Activated CD4-positive, alpha-beta T cell treated with anti-CD3 and anti-CD28 coated beads, Interleukin-10, Interleukin-2, amounts not matched to agents 100 ng/mL and 50 ng/mL, durations not matched to agents 16 hours and 8 hours (primary cell): ENCODE results near the gene QRSL1.
"Not testable (repeated sequence)": the region's sequence is repeated elsewhere in the genome, so short reads cannot be mapped to it uniquely, and the experiment has no call there.

Source experiments
- DNase-seq: peaks from one replicate; pipeline ENCODE4 v3.0.0-alpha.2; 2020

The QRSL1 gene

DNA sequence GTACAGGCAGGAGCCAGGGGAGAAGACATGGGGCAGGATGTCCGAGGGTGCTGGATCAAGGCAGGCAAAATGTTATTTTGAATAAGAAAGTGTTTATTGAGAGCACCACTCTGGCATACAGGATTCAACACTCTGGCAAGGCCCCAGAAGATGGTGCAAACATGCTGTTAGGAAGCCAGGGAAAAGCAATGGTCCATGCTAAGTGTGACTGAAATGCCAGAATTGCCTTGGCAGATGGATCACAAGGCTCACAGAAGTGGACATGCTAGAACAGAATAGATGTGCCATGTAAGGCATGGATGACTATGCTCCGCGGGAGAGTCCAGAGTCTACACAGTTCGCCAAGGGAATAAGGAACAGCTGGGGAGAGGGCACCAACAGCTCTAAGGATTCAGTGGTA lies 54.6 kb downstream of the QRSL1 start:
- no peak for DNase-seq

DNA sequence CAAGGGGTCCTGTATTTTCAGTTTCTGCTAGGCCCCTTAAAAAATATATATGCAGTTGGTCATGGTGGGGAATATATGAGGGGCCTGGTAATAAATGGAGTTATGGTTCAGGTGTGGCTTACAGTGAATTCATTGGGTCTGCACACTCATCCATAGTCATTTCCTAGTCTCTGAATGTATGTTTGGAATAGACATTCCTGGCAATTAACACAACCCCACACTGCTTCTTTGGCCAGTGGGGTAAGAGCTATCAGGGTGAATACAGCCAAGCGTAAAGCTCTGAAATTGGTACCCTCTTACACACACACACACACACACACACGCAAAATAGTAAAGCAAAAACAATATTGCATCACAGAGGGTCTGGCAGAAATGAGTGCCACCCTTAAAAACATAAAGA lies 56.5 kb downstream of the QRSL1 start:
- DNase-seq, result no peak

DNA sequence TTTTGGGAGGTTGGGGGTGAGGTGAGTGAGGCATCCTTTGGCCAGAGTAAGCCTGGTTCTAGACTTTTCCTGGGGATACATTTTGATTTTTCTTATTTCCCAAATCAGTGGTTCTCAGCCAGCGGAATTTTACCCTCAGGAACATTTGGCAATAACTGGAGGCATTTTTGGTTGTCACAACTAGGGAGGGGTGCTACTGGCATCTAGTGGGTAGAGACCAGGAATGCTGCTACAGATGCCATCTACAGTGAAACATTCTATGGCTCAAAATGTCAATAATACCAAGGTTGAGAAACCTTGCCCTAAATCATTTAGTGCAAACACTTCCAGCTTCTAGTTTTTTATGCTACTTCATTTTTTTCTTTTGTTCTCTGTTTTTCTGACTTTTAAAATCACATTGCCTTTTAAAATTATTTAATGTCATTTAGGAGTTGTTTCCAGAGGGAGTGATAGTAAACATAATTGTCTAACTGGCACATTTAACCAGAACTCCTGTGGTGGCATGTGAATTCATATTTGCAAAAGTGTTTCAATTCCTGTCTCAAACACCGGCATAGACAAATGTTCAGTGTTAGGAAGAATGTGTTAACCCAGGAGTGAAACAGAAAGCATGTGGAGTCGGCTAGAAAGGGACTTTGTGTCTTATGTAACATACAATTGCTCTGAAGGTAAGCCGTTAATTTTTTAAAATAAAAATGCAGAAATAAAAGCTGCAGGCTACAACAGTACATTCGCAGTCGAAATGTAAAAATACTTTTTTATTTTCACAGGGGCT lies 59.0 kb downstream of the QRSL1 start:
- no peak for DNase-seq

DNA sequence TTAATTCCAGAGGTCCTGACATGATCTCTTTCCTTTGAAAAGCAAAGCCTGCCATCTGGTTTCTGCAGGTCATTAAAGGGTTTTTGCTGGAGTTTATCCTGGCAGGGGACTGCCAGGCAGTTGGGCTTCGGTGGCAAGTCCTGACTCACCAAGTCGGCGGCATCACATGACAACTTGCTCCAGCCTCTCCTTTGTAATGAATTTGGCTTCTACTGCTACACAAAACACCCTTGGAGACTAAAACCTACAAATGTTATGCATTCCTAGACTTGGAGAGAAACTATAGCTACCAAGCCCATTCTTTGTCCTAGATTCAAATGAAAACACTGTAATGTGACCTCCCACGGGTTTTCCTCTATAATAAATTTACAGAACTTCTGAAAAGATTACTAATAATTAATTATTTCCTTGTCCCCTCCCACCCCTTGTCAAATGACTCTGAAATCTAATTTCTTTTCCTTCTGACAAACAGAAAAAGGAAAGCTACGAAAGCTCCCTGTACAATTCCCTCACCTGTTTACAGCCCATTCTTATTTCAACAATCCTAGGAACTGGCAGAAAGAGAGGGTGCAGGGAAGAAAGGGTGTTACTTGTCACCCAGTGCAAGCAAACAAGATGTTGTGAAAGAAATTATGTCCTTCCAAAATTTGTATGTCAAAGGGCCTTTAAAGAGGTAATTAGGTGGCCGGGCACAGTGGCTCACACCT lies 62.9 kb downstream of the QRSL1 start:
- DNase-seq, result no peak

DNA sequence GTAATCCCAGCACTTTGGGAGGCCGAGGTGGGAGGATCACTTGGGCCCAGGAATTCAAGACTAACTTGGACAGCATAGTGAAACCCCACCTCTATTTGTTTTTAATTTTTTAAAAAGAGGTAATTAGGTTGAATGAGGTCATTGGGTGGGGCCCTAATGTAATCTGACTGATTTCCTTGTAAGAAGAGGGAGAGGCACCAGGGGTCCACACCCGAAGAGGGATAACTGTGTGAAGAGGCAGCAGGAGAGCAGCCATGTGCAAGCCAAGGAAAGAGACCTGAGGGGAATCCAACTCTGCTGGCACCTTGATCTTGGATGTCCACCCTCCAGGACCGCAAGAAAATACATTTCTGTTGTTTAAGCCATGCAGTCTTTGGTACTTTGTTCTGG lies 63.4 kb downstream of the QRSL1 start:
- no peak for DNase-seq

DNA sequence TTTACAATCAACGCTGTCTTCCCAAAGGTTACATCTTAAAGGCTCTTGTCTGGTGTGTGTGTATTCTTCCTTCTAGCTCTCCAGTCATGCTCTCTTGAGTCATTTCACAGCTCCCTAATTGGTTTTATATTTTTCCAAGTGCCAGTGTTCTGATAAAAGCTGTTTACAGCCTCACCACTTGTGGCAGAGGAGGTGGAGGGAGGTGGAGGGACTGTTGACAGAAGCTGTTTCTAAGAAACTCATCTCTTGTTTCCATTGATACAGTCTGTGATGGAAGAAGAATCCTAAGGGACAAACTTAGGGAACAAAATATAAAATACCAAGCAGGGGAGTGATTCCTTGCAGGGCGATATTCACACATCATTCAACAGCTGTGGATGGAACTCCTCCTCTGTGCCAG lies 64.0 kb downstream of the QRSL1 start:
- DNase-seq, result no peak

DNA sequence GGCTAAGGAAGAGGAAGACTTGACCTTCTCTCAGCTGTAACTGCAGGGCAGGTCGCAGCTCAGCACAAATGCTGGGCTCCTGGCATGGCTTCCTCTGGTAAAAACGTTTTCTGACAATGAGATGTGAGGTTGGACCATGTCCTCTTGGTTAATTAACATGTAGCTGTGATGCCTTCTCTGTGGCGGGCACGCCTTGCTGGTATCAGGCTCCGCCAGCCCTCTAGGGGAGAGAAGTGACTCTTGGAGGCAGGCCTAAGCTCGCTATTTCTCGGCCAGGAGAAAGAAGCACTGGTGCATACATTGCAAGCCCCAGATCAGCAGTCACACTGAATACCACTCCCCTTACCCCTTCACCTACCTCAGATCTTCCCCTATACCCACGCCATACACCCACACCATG lies 65.0 kb downstream of the QRSL1 start:
- no peak for DNase-seq

DNA sequence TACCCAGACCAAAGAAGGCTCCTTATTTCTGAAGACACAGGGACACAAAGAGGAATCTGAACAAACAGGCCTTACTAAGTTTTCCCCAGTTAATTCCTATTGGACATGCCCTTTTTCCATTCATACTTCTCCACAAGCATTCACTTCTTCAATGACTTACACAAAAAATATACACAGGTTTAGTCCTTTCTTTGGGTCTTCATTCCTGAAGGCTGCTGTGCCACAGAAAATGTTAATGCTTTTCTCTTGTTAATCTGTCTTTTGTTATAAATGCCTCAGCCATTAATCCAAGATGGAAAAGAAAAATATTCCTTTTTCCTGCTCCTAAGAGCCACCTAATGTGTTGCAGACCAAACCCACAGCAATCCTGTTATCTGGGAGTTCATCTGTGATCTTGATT lies 71.2 kb downstream of the QRSL1 start:
- DNase-seq, result no peak

DNA sequence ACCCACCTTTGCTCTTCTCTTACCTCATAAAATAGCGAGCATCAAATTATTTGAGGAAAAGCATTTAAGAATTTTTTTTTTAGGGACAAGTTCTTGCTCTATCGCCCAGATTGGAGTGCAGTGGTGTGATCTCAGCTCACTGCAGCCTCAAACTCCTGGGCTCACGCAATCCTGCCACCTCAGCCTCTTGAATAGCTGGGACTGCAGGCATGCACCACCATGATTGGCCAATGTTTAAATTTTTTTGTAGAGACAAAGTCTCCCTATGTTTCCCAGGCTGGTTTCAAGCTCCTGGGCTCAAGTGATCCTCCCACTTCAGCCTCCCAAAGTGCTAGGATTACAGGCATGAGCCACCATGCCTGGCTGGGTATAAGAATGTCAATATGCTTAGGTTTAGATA lies 71.8 kb downstream of the QRSL1 start:
- not testable (repeated sequence) for DNase-seq

DNA sequence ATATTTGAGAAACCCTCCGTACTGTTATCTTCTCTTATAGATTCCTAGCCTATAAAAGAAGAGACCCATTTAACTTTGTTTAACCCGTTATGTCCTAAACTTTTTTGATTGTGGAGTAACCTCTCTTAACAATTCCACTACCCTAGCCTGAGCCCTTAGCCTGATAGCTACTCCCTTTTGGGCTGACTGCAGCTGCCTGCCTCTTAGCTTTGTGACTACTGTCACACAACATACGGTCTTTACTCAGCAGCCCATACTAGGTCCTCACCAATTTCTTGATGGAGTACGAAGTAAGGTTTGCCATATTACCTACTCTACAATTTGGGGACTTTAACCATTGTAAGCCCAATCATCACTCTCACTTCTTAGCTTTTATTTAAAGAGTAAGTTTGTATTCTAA lies 72.7 kb downstream of the QRSL1 start:
- no peak for DNase-seq

DNA sequence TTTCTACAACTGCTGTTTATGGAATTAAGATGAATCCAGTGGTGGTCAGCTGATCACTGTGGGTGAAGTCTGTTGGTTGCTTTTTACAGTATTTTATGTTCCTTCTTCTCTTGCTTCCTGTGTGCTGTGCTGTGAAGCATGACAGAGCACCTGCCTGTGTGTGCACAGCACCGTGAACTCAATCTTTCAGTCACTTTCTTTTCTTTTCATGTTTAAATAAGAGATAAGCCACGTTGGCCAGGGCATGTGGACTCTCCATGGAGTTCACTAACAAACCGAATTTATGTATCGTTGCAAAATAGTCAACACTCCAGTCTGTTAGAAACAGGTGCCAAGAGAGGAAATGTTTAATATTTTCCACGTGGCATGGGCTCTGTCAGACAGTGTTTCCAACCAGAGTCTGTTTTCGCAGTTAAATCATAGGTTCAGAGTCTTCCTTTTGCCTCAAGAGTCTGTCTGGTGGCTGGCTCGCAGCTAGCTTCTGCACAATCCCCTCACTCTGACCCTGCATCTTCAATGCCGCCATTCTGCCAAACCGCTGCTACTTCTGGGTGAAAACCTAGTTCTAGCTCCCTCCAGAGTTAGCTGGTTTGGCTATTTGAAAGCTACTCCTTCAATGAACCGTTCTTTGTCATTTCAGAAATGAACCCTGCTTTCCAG lies 73.2 kb downstream of the QRSL1 start:
- no peak for DNase-seq

DNA sequence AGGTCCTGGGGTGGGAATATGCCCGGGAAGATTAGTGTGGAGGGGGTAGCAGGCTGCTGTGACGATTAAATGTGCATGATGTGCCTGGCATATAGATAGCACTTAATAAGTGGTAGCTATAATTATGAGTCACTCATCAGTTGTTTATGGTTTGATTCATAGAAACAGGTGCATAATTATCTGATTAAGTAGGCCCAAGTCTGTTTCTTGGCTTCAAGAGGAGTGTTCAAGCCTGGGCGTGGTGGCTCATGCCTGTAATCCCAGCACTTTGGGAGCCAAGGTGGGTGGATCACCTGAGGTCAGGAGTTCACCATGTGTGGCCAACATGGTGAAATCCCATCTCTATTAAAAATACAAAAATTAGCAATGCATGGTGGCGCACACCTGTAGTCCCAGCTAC lies 74.9 kb downstream of the QRSL1 start:
- no peak for DNase-seq

DNA sequence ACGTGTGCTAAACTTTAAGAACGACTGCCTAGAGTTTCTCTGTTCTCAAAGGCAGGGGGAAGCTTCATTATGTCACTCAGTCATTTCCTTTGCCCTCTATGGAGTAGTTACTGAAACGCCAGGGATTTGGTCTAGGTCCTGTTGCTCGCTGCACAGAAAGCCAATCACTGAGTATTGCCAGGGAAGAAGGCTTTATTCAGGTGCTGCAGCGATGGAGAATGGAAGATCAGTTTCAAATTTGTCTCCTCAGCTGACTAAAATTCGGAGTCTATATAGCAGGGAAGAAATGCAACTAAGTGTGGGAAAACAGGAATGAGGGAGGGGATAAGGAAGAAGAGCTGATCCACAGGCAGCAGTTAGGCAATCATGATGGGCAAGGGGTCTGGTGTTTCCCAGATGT lies 75.8 kb downstream of the QRSL1 start:
- no peak for DNase-seq

DNA sequence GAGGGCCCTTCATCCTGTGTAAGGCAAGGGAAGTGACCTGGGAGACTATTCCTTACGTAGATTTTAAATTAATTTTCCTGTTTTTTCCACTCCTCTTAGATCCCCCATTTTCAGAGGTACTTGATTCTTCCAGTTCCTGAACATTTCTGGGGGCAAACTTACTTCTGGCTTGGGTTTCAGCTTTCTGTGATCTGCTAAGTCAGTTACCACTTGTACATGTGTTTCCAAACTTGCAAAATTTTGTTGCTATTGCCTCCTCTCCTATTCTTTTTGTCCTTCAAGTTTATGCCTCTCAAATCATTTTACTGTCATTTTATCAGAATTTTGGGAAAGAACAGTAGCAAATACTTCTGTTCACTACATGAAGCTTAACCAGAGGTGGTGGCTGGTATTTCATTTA lies 81.2 kb downstream of the QRSL1 start:
- DNase-seq, result no peak

DNA sequence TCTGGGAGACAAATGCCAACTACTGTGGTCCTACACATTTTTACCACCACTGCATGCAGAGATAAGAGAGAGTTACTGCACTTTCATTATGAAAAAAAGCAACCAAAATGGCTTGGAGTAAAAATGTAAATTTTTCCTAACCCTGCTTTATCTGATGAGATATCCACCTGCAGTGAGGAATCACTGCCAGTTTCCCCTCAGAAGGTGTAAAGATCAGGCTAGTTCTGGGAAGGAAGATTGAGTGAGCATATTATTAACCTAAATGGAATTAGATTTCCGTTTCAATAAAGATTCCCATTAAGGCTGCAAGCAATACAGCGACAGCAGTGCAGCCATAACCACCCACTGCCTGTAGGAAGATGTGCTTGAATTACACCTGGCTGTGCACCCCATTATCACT lies 84.9 kb downstream of the QRSL1 start:
- DNase-seq, result no peak

DNA sequence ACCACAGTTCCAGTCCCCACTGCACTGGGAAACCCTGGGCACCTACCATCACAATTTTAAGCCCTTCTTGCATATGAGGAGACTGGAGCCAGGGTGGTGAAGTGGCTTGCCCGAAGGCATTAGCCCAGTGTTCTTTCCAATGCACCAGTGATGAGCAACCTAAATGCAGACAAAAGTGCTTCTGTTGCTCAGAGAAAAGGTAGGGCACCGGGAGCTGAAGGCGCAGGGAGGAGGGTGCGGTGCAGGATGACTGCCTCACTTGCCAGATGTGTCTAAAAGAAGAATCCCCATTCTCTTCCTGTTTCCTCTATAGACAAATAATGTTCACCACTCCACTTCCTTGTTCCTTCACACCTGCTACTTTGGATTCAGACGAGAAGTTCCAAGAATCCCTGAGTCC lies 86.5 kb downstream of the QRSL1 start:
- no peak for DNase-seq

DNA sequence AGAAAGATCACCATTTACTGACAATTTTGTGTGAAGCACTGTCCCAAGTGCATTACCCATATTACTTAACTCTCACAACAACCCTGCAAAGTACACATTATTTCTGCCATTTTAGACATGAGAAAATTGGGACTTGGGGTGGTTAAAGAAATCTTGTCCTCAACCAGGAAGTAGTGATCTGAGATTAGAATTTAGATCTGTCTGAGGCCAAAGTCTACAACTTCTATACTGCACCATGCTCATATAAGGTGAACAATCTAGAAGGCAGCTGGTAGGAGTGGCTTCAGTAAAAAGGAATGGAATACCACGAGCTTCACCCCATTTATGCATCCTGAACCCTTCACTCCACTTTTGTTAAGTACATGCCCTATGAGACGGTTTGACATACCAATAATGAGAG lies 87.6 kb downstream of the QRSL1 start:
- DNase-seq, result no peak
